ENCODE data around the gene RAB12. TPM values are rescaled to one million over a fixed set of nuclear protein-coding genes. Genes with fewer than 3 reads are reported as not detected.

The RAB12 gene
- total RNA-seq, 1 donor from 2014 or later, result 85.6 TPM

DNA sequence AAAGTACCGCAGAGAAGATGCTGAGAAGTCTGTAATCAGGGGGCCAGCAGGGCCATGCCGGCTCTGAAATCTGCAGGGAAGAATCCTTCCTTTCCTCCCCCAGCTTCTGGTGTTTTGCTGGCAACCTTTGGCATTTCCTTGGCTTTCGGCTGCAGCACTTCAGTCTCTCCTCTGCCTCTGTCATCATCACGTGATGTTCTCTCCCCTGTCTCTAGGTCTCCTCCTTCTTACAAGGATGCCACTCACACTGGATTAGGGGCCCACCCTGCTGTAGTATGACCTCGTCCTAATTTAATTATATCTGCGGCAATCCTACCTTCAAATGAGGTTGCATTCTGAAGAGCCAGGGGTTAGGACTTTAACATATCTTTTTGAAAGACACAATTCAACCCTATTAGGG is 13.8 kb upstream of the RAB12 start:
- Histone ChIP-seq H3K4me3 (ENCODE audit: low read length in 3 of 3) (no peak overlapping the region), H3K4me1 (ENCODE audit: control insufficient read depth in 3 of 3, insufficient read depth in 3 of 3, low read length in 3 of 3) (no peaks in the 10 kb centered on the region), H3K27ac (ENCODE audit: low read depth, low read length) (no peak overlapping the region), H3K36me3 (ENCODE audit: control insufficient read depth in 3 of 3, insufficient read depth in 3 of 3, low read length in 3 of 3) (no peaks in the 10 kb centered on the region), H3K9ac (ENCODE audit: low read depth in 1 of 3, low read length in 3 of 3) (no peak overlapping the region), H3K9me3 (ENCODE audit: control insufficient read depth in 3 of 3, low read length in 3 of 3) (no peaks in the 10 kb centered on the region), H3K27me3 (ENCODE audit: control insufficient read depth in 3 of 3, insufficient read depth in 3 of 3, low read length in 3 of 3) (no peaks in the 10 kb centered on the region)

GRCh38 chr18:8601277-8602032 is 7.8 kb upstream of the RAB12 start:
- no peaks in the 10 kb centered on the region for H3K4me1 ChIP-seq (ENCODE audit: control insufficient read depth in 3 of 3, insufficient read depth in 3 of 3, low read length in 3 of 3)

GRCh38 chr18:8602040-8602439 is 7.2 kb upstream of the RAB12 start:
- no peaks in the 10 kb centered on the region for H3K27me3 ChIP-seq (ENCODE audit: control insufficient read depth in 3 of 3, insufficient read depth in 3 of 3, low read length in 3 of 3)
- H3K27ac ChIP-seq (ENCODE audit: low read depth, low read length), result no peak overlapping the region
- H3K4me3 ChIP-seq (ENCODE audit: low read length in 3 of 3), result no peak overlapping the region
- H3K4me1 ChIP-seq (ENCODE audit: control insufficient read depth in 3 of 3, insufficient read depth in 3 of 3, low read length in 3 of 3), result no peaks in the 10 kb centered on the region
- no peaks in the 10 kb centered on the region for H3K9me3 ChIP-seq (ENCODE audit: control insufficient read depth in 3 of 3, low read length in 3 of 3)
- no peak overlapping the region for H3K9ac ChIP-seq (ENCODE audit: low read depth in 1 of 3, low read length in 3 of 3)
- H3K36me3 ChIP-seq (ENCODE audit: control insufficient read depth in 3 of 3, insufficient read depth in 3 of 3, low read length in 3 of 3), result no peaks in the 10 kb centered on the region

More at GRCh38 chr18:8601277-8602032, 7.8 kb upstream of the RAB12 start:
- H3K27ac ChIP-seq (ENCODE audit: low read depth, low read length), result no peak overlapping the region
- no peak overlapping the region for H3K9ac ChIP-seq (ENCODE audit: low read depth in 1 of 3, low read length in 3 of 3)
- no peaks in the 10 kb centered on the region for H3K9me3 ChIP-seq (ENCODE audit: control insufficient read depth in 3 of 3, low read length in 3 of 3)
- no peaks in the 10 kb centered on the region for H3K36me3 ChIP-seq (ENCODE audit: control insufficient read depth in 3 of 3, insufficient read depth in 3 of 3, low read length in 3 of 3)
- H3K4me3 ChIP-seq (ENCODE audit: low read length in 3 of 3), result no peak overlapping the region
- no peaks in the 10 kb centered on the region for H3K27me3 ChIP-seq (ENCODE audit: control insufficient read depth in 3 of 3, insufficient read depth in 3 of 3, low read length in 3 of 3)

DNA sequence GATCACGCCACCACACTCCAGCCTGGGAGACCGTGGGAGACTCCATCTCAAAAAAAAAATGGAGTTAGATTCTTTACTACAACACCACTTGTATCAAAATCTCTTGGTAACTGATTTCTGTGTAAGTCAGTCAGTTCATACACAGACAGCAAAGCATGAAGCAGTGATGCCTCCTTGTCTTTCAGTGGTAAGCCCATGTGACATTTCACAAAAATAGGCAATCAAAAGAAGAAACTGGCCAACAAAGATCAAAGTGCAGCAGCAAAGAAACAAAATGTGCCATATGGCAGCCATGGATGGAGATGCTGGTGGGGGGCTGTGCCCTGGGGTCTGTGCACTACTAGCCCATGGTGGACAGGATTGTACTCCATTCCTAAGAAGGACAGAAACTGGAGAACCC is 6.7 kb upstream of the RAB12 start:
- Histone ChIP-seq H3K9me3 (ENCODE audit: control insufficient read depth in 3 of 3, low read length in 3 of 3) (no peaks in the 10 kb centered on the region), H3K9ac (ENCODE audit: low read depth in 1 of 3, low read length in 3 of 3) (no peak overlapping the region), H3K27ac (ENCODE audit: low read depth, low read length) (no peak overlapping the region), H3K36me3 (ENCODE audit: control insufficient read depth in 3 of 3, insufficient read depth in 3 of 3, low read length in 3 of 3) (no peaks in the 10 kb centered on the region), H3K27me3 (ENCODE audit: control insufficient read depth in 3 of 3, insufficient read depth in 3 of 3, low read length in 3 of 3) (no peaks in the 10 kb centered on the region), H3K4me1 (ENCODE audit: control insufficient read depth in 3 of 3, insufficient read depth in 3 of 3, low read length in 3 of 3) (peaks cover 0 to 4% (median 2%) of the 10 kb centered on the region in 3 donors), H3K4me3 (ENCODE audit: low read length in 3 of 3) (no peak overlapping the region)

GRCh38 chr18:8603663-8604520 is 5.3 kb upstream of the RAB12 start:
- Histone ChIP-seq H3K27me3 (ENCODE audit: control insufficient read depth in 3 of 3, insufficient read depth in 3 of 3, low read length in 3 of 3) (no peaks in the 10 kb centered on the region), H3K4me3 (ENCODE audit: low read length in 3 of 3) (peak overlapping the region in 1 of 3 donors; percentile 11), H3K27ac (ENCODE audit: low read depth, low read length) (no peak overlapping the region), H3K4me1 (ENCODE audit: control insufficient read depth in 3 of 3, insufficient read depth in 3 of 3, low read length in 3 of 3) (peaks cover 10 to 16% (median 15%) of the 10 kb centered on the region in 3 donors), H3K36me3 (ENCODE audit: control insufficient read depth in 3 of 3, insufficient read depth in 3 of 3, low read length in 3 of 3) (no peaks in the 10 kb centered on the region), H3K9me3 (ENCODE audit: control insufficient read depth in 3 of 3, low read length in 3 of 3) (no peaks in the 10 kb centered on the region), H3K9ac (ENCODE audit: low read depth in 1 of 3, low read length in 3 of 3) (no peak overlapping the region)

- no peaks in the 10 kb centered on the region for H3K36me3 ChIP-seq (ENCODE audit: control insufficient read depth in 3 of 3, insufficient read depth in 3 of 3, low read length in 3 of 3)
- H3K27ac ChIP-seq (ENCODE audit: low read depth, low read length), result no peak overlapping the region
- H3K9me3 ChIP-seq (ENCODE audit: control insufficient read depth in 3 of 3, low read length in 3 of 3), result no peaks in the 10 kb centered on the region
- H3K27me3 ChIP-seq (ENCODE audit: control insufficient read depth in 3 of 3, insufficient read depth in 3 of 3, low read length in 3 of 3), result no peaks in the 10 kb centered on the region
- no peak overlapping the region for H3K4me3 ChIP-seq (ENCODE audit: low read length in 3 of 3)
- H3K9ac ChIP-seq (ENCODE audit: low read depth in 1 of 3, low read length in 3 of 3), result no peak overlapping the region
- peaks cover 15 to 21% (median 17%) of the 10 kb centered on the region in 3 donors for H3K4me1 ChIP-seq (ENCODE audit: control insufficient read depth in 3 of 3, insufficient read depth in 3 of 3, low read length in 3 of 3)
Measured at GRCh38 chr18:8605974-8606373, 3.3 kb upstream of the RAB12 start.

- no peaks in the 10 kb centered on the region for H3K9me3 ChIP-seq (ENCODE audit: control insufficient read depth in 3 of 3, low read length in 3 of 3)
- peak overlapping the region; percentile 67 to 74 (median 68) for H3K4me3 ChIP-seq (ENCODE audit: low read length in 3 of 3)
- H3K27ac ChIP-seq (ENCODE audit: low read depth, low read length), result peak overlapping the region; percentile 81
- H3K4me1 ChIP-seq (ENCODE audit: control insufficient read depth in 3 of 3, insufficient read depth in 3 of 3, low read length in 3 of 3), result peaks cover 29 to 38% (median 33%) of the 10 kb centered on the region in 3 donors
- no peaks in the 10 kb centered on the region for H3K27me3 ChIP-seq (ENCODE audit: control insufficient read depth in 3 of 3, insufficient read depth in 3 of 3, low read length in 3 of 3)
- H3K36me3 ChIP-seq (ENCODE audit: control insufficient read depth in 3 of 3, insufficient read depth in 3 of 3, low read length in 3 of 3), result peaks cover 3 to 4% (median 3%) of the 10 kb centered on the region in 3 donors
- peak overlapping the region; percentile 76 to 88 (median 84) for H3K9ac ChIP-seq (ENCODE audit: low read depth in 1 of 3, low read length in 3 of 3)
Measured at GRCh38 chr18:8607776-8608742, 1.2 kb upstream of the RAB12 start.

- Histone ChIP-seq H3K36me3 (ENCODE audit: control insufficient read depth in 3 of 3, insufficient read depth in 3 of 3, low read length in 3 of 3) (peaks cover 3 to 4% (median 3%) of the 10 kb centered on the region in 3 donors), H3K9me3 (ENCODE audit: control insufficient read depth in 3 of 3, low read length in 3 of 3) (no peaks in the 10 kb centered on the region), H3K27ac (ENCODE audit: low read depth, low read length) (peak overlapping the region; percentile 83), H3K4me1 (ENCODE audit: control insufficient read depth in 3 of 3, insufficient read depth in 3 of 3, low read length in 3 of 3) (peaks cover 35 to 47% (median 36%) of the 10 kb centered on the region in 3 donors), H3K9ac (ENCODE audit: low read depth in 1 of 3, low read length in 3 of 3) (peak overlapping the region; percentile 88 to 95 (median 91)), H3K27me3 (ENCODE audit: control insufficient read depth in 3 of 3, insufficient read depth in 3 of 3, low read length in 3 of 3) (no peaks in the 10 kb centered on the region), H3K4me3 (ENCODE audit: low read length in 3 of 3) (peak overlapping the region; percentile 82 to 86 (median 86))
Measured at GRCh38 chr18:8609659-8610458, 622 bp downstream of the RAB12 start.

GRCh38 chr18:8610459-8610851 is 1.2 kb downstream of the RAB12 start:
- Histone ChIP-seq H3K4me1 (ENCODE audit: control insufficient read depth in 3 of 3, insufficient read depth in 3 of 3, low read length in 3 of 3) (peaks cover 41 to 53% (median 42%) of the 10 kb centered on the region in 3 donors), H3K9ac (ENCODE audit: low read depth in 1 of 3, low read length in 3 of 3) (peak overlapping the region; percentile 88 to 95 (median 91))

More at GRCh38 chr18:8610459-8610851, 1.2 kb downstream of the RAB12 start:
- Histone ChIP-seq H3K4me3 (ENCODE audit: low read length in 3 of 3) (peak overlapping the region; percentile 82 to 86 (median 86)), H3K36me3 (ENCODE audit: control insufficient read depth in 3 of 3, insufficient read depth in 3 of 3, low read length in 3 of 3) (peaks cover 3 to 4% (median 3%) of the 10 kb centered on the region in 3 donors), H3K27me3 (ENCODE audit: control insufficient read depth in 3 of 3, insufficient read depth in 3 of 3, low read length in 3 of 3) (no peaks in the 10 kb centered on the region), H3K27ac (ENCODE audit: low read depth, low read length) (peak overlapping the region; percentile 83), H3K9me3 (ENCODE audit: control insufficient read depth in 3 of 3, low read length in 3 of 3) (no peaks in the 10 kb centered on the region)
